Tibial artery (tissue), 4 donors: Measurements from ENCODE around the gene IL20RA.

Source experiments
- DNase-seq, 2 donors: peaks; one replicate each; pipeline ENCODE4 v3.0.0-alpha.2; 2019
- H3K27ac ChIP-seq, 2 donors: fragments of 200-600 bp; sonication (generic) in 1 of 2; 1 replicate in 1 of 2; 2 replicates in 1 of 2; pipeline ENCODE4 v1.5.1; 2018 to 2019; ENCODE audit warnings: mild to moderate bottlenecking in 1 of 2
- H3K27me3 ChIP-seq, 2 donors: fragments of 200-600 bp; sonication (generic) in 1 of 2; one replicate each; pipeline versions ENCODE4 v1.5.1 to v1.6.0; 2016 to 2019
- H3K36me3 ChIP-seq, 3 donors: fragments of 200-600 bp; sonication (generic) in 2 of 3; one replicate each; pipeline ENCODE4 v1.5.1; 2016 to 2019; ENCODE audit warnings: mild to moderate bottlenecking in 2 of 3
- H3K4me1 ChIP-seq, 4 donors: fragments of 200-600 bp; sonication (generic) in 2 of 4; 1 replicate in 3 of 4; 2 replicates in 1 of 4; pipeline ENCODE4 v1.5.1; 2016 to 2019
- H3K4me3 ChIP-seq, 2 donors: fragments of 200-600 bp; sonication (generic) in 1 of 2; 1 replicate in 1 of 2; 2 replicates in 1 of 2; pipeline ENCODE4 v1.5.1; 2018 to 2019; ENCODE audit warnings: mild to moderate bottlenecking in 2 of 2
- H3K9me3 ChIP-seq, 3 donors: fragments of 200-600 bp; sonication (generic) in 1 of 3; one replicate each; pipeline ENCODE4 v1.5.1; 2016 to 2019
- CTCF ChIP-seq, 2 experiments: fragments of 200-600 bp in 1 of 2; fragments of 450-650 bp in 1 of 2; IDR thresholded peaks; one replicate each; pipeline ENCODE4 v1.5.1; 2017 to 2019; ENCODE audit warnings: antibody characterized with exemption in 2 of 2, mild to moderate bottlenecking in 1 of 2, moderate library complexity in 1 of 2
- intact Hi-C: fragments of 100-400 bp; cut with DNase I; formaldehyde crosslinking; loops from one replicate; pipeline ENCODE4 v1.15.0; 2023; ENCODE audit warnings: low total_unique reads

IL20RA gene

DNA sequence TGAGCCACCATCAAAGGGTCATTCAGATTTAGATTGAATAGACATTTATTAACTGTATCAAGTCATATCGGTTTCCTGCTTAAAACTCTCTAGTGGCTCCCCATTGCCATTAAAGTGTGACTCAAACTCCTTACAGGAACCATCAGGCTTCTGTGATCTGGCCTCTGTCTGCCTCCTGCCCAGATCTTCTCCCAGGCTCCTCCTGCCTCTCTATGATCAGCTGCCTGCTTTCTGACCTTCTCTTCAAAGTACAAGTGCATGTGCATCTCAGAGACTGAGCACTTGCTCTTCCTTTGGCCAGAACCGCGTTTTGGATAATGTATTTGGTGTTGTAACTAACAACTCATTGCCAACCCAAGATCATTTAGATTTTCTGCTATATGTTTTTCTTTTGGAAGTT, 52.7 kb downstream of the IL20RA start:
- intact Hi-C loops, result no loop called here
- Histone ChIP-seq H3K27ac (no peak overlapping the region), H3K4me3 (no peak overlapping the region), H3K4me1 (peaks cover 0 to 11% (median 6%) of the 10 kb centered on the region in 4 donors), H3K27me3 (peaks cover 0 to 34% of the 10 kb centered on the region in 2 donors), H3K9me3 (no peaks in the 10 kb centered on the region), H3K36me3 (no peaks in the 10 kb centered on the region)
- no peak for DNase-seq
- no peak for TF ChIP-seq CTCF (IDR thresholded peaks at IDR 0.05)

- Histone ChIP-seq H3K27ac (no peak overlapping the region), H3K36me3 (no peaks in the 10 kb centered on the region), H3K4me1 (peaks cover 0 to 11% (median 6%) of the 10 kb centered on the region in 4 donors), H3K4me3 (no peak overlapping the region), H3K9me3 (no peaks in the 10 kb centered on the region), H3K27me3 (peaks cover 0 to 34% of the 10 kb centered on the region in 2 donors)
- intact Hi-C loops, result no loop called here
- no peak for DNase-seq
- TF ChIP-seq CTCF (IDR thresholded peaks at IDR 0.05), result no peak
Measured at GRCh38 chr6:136991646-136992045, 53.1 kb downstream of the IL20RA start.

DNA sequence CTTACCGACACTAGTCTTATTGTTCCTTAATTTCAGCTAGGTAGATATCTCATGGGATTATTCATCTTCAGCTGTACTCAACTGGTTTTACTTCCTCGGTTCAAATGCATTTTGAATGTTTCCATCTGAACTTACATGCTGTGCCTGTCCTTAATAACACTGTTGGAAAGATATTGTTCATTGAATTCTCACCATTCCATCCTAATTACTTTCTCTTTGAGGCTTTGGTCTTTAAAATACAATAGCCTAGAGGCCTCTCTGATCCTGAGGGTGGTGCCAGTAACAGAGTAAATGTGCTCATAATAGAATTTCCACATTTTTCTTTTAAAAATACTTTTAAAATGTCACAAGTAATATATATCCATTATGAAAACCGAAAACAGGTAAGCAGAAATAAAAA, 54.0 kb downstream of the IL20RA start:
- H3K4me1 ChIP-seq, result peaks cover 0 to 11% (median 6%) of the 10 kb centered on the region in 4 donors
- DNase-seq, result no peak
- TF ChIP-seq CTCF (IDR thresholded peaks at IDR 0.05), result no peak
- H3K36me3 ChIP-seq, result no peaks in the 10 kb centered on the region
- peaks cover 0 to 34% of the 10 kb centered on the region in 2 donors for H3K27me3 ChIP-seq
- no peaks in the 10 kb centered on the region for H3K9me3 ChIP-seq
- no peak overlapping the region for H3K27ac ChIP-seq
- no peak overlapping the region for H3K4me3 ChIP-seq
- intact Hi-C loops, result no loop called here

DNA sequence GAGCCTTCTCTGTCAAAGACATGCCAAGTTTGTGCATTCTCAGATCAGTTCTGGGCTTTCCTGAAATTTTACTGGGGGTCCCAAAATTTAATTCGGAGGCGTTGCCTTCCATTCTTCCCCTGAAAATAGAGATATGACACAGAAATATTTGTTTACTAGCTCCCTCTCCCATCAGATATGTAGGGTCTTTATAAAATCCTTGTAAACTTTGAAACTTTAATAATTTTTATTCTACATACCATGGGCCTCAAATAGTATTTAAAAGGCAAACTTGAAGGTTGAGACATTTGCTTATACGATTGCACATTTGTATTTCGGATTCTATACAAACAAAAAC, 54.6 kb downstream of the IL20RA start:
- no peak for TF ChIP-seq CTCF (IDR thresholded peaks at IDR 0.05)
- H3K27me3 ChIP-seq, result peaks cover 0 to 34% of the 10 kb centered on the region in 2 donors
- intact Hi-C loops, result no loop called here
- H3K4me1 ChIP-seq, result peaks cover 0 to 11% (median 6%) of the 10 kb centered on the region in 4 donors
- H3K27ac ChIP-seq, result no peak overlapping the region
- DNase-seq, result no peak
- no peaks in the 10 kb centered on the region for H3K9me3 ChIP-seq
- H3K4me3 ChIP-seq, result peak overlapping the region; percentile 23 to 35
- no peaks in the 10 kb centered on the region for H3K36me3 ChIP-seq

GRCh38 chr6:136989571-136990241, 55.1 kb downstream of the IL20RA start:
- H3K27ac ChIP-seq, result no peak overlapping the region
- H3K9me3 ChIP-seq, result no peaks in the 10 kb centered on the region
- H3K4me1 ChIP-seq, result peaks cover 0 to 11% (median 6%) of the 10 kb centered on the region in 4 donors
- intact Hi-C loops, result no loop called here
- no peaks in the 10 kb centered on the region for H3K36me3 ChIP-seq
- peaks cover 0 to 34% of the 10 kb centered on the region in 2 donors for H3K27me3 ChIP-seq
- TF ChIP-seq CTCF (IDR thresholded peaks at IDR 0.05), result no peak
- DNase-seq, result no peak
- H3K4me3 ChIP-seq, result peak overlapping the region; percentile 23 to 35
